Stomach (tissue), 9 donors: Measurements from ENCODE around the gene EYA2. TPM values are rescaled to one million over a fixed set of nuclear protein-coding genes. Genes with fewer than 3 reads are reported as not detected.

Source experiments
- DNase-seq, 2 donors: peaks; one replicate each; pipeline versions ENCODE4 v3.0.0 to v3.0.0-alpha.2; 2013 to 2019
- H3K27ac ChIP-seq, 5 donors: fragments of 200-600 bp in 4 of 5; sonication (generic) in 4 of 5; one replicate each; pipeline ENCODE4 v1.5.1; 2013 to 2019; ENCODE audit warnings: mild to moderate bottlenecking in 1 of 5, moderate library complexity in 1 of 5
- H3K27me3 ChIP-seq, 3 donors: fragments of 200-600 bp; sonication (generic); one replicate each; pipeline ENCODE4 v1.5.1; 2017 to 2019; ENCODE audit warnings: mixed run types in 1 of 3
- H3K36me3 ChIP-seq, 4 donors: fragments of 200-600 bp; sonication (generic); 1 replicate in 3 of 4; 2 replicates in 1 of 4; pipeline ENCODE4 v1.5.1; 2016 to 2019
- H3K4me1 ChIP-seq, 4 donors: fragments of 200-600 bp; sonication (generic); one replicate each; pipeline ENCODE4 v1.5.1; 2016 to 2019
- H3K4me3 ChIP-seq, 4 donors: fragments of 200-600 bp; sonication (generic) in 3 of 4; one replicate each; pipeline ENCODE4 v1.5.1; 2016 to 2019; ENCODE audit warnings: mild to moderate bottlenecking in 1 of 4
- H3K9me3 ChIP-seq, 4 donors: fragments of 200-600 bp; sonication (generic); one replicate each; pipeline ENCODE4 v1.5.1; 2016 to 2019
- EP300 ChIP-seq: sonication (generic); formaldehyde crosslinking; IDR thresholded peaks from one replicate; pipeline ENCODE4 v1.6.1; 2017; ENCODE audit warnings: antibody characterized with exemption
- POLR2A ChIP-seq, 4 donors: fragments of 450-650 bp; IDR thresholded peaks; one replicate each; pipeline ENCODE4 v1.6.1; 2016; ENCODE audit warnings: antibody characterized with exemption in 4 of 4, control low read depth in 2 of 4, mild to moderate bottlenecking in 1 of 4, moderate library complexity in 1 of 4
- POLR2AphosphoS5 ChIP-seq, 3 donors: sonication (generic); formaldehyde crosslinking; IDR thresholded peaks; one replicate each; pipeline ENCODE4 v1.6.1; 2016; ENCODE audit warnings: antibody characterized with exemption in 3 of 3
- WGBS, 5 donors: extraction: QIAGEN DNeasy Blood & Tissue Kit in 3 of 5; methylation state at CpG; one replicate each; pipeline versions ENCODE4 v1.1.5 to v1.1.7; 2013 to 2018; 5-methylcytosine and 5-hydroxymethylcytosine counted together
- intact Hi-C: fragments of 100-400 bp; cut with DNase I; formaldehyde crosslinking; loops from one replicate; pipeline ENCODE4 v1.15.1; 2023; ENCODE audit warnings: low total_unique reads
- polyA plus RNA-seq, 3 donors: library from polyadenylated mRNA; stranded (reverse); fragments of 200-250 nt; gene quantifications; one replicate each; pipeline ENCODE4 v1.2.3, GENCODE V29; 2013
- total RNA-seq, 5 donors: library from RNA; depleted of rRNA; stranded (reverse); fragments of >200 nt; gene quantifications; one replicate each; pipeline versions ENCODE4 v1.1.0 to v1.2.3, GENCODE V29; 2014 to 2016
- TF ChIP-seq, protein P1 (sequence below), 7 experiments: fragments of 450-650 bp in 4 of 7; fragments of 200-600 bp in 3 of 7; sonication (generic) in 3 of 7; IDR thresholded peaks; one replicate each; pipeline ENCODE4 v1.5.1; 2016 to 2019; ENCODE audit warnings: antibody characterized with exemption in 7 of 7, control low read depth in 2 of 7, mild to moderate bottlenecking in 1 of 7
- donor health status: healthy with polysubstance abuse.
- donor health status: Bipolar disorder and iron deficiency.
- donor health status: healthy.

The EYA2 gene
- total and polyA plus RNA-seq, 8 donors, result 1.8 to 86.2 (median 5.5) TPM

DNA sequence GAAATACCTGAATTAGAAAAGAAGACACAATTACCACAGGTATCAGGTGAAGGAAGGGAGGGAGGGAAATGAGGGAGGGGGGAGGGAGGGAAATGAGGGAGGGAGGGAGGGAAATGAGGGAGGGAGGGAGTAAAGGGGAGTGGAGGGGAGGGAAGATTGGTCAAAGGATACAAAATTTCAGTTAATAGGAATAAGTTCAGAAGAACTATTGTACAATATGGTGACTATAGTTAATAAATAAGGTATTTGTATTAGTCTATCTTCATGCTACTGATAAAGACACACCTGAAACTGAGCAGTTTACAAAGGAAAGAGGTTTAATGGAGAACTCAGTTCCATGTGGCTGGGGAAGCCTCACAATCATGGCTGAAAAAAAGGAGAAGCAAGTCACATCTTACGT, 185.7 kb downstream of the EYA2 start:
- intact Hi-C loops, result no loop called here

DNA sequence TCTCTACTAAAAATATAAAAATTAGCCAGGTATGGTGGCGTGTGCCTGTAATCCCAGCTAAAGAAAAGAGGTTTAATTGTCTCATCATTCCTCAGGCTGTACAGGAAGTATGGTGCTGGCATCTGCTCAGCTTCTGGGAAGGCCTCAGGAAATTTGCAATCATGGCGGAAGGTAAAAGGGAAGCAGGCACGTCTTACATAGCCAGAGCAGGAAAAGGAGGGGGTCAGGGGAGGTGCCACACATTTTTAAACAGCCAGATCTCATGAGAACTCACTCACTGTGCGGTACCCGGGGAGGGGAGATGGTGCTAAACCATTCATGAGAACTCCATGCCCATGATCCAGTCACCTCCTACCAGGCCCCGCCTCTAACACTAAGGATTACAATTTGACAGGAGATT, 191.7 kb downstream of the EYA2 start:
- intact Hi-C loops, result no loop called here
- no peaks in the 10 kb centered on the region for H3K27me3 ChIP-seq
- H3K9me3 ChIP-seq, result no peaks in the 10 kb centered on the region
- H3K36me3 ChIP-seq, result no peaks in the 10 kb centered on the region
- TF ChIP-seq POLR2A (IDR thresholded peaks at IDR 0.05) (no peak), EP300 (no peak), POLR2AphosphoS5 (IDR thresholded peaks at IDR 0.05) (no peak)
- TF ChIP-seq, protein P1, sequence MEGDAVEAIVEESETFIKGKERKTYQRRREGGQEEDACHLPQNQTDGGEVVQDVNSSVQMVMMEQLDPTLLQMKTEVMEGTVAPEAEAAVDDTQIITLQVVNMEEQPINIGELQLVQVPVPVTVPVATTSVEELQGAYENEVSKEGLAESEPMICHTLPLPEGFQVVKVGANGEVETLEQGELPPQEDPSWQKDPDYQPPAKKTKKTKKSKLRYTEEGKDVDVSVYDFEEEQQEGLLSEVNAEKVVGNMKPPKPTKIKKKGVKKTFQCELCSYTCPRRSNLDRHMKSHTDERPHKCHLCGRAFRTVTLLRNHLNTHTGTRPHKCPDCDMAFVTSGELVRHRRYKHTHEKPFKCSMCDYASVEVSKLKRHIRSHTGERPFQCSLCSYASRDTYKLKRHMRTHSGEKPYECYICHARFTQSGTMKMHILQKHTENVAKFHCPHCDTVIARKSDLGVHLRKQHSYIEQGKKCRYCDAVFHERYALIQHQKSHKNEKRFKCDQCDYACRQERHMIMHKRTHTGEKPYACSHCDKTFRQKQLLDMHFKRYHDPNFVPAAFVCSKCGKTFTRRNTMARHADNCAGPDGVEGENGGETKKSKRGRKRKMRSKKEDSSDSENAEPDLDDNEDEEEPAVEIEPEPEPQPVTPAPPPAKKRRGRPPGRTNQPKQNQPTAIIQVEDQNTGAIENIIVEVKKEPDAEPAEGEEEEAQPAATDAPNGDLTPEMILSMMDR (IDR thresholded peaks at IDR 0.05), result no peak
- DNase-seq, result no peak
- WGBS, 5 donors, result 67 to 78% (median 72%) methylated on average over 6 of the region's 6 CpGs
- no peak overlapping the region for H3K27ac ChIP-seq
- H3K4me1 ChIP-seq, result no peaks in the 10 kb centered on the region
- H3K4me3 ChIP-seq, result no peak overlapping the region

More for the DNA sequence above, 185.7 kb downstream of the EYA2 start:
- Histone ChIP-seq H3K4me3 (peak overlapping the region in 1 of 4 donors; percentile 5), H3K27me3 (no peaks in the 10 kb centered on the region), H3K9me3 (peaks cover 0 to 13% (median 9%) of the 10 kb centered on the region in 4 donors), H3K27ac (peak overlapping the region; percentile 31 to 76 (median 65)), H3K4me1 (peaks cover 0 to 9% (median 0%) of the 10 kb centered on the region in 4 donors), H3K36me3 (peaks cover 0 to 3% (median 0%) of the 10 kb centered on the region in 4 donors)
- TF ChIP-seq, protein P1 (IDR thresholded peaks at IDR 0.05), result no peak
- TF ChIP-seq POLR2A (IDR thresholded peaks at IDR 0.05) (no peak), POLR2AphosphoS5 (IDR thresholded peaks at IDR 0.05) (no peak), EP300 (no peak)
- 31 to 61% (median 50%) methylated on average over 1 of the region's 1 CpG for whole genome bisulfite sequencing, 5 donors
- no peak for DNase-seq

DNA sequence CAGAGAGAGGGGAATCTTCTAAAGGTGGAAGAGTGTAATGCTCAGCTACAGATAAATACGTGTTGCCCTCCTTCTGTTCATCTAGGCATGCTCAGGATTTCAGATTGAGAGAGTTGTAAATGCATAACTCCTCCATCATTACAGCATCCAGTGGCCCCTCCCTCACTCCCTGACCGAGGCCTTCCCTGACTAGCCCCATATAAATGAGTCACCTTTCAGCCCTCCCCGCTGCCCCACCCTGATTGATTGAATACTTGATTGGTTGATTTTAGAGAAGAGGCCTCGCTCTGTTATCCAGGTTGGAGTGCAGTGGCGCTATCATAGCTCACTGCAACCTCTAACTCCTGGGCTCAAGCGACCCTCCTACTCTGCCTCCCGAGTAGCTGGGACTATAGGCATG, 193.7 kb downstream of the EYA2 start:
- Histone ChIP-seq H3K27ac (no peak overlapping the region), H3K36me3 (peaks cover 0 to 5% (median 2%) of the 10 kb centered on the region in 4 donors), H3K4me1 (no peaks in the 10 kb centered on the region), H3K4me3 (no peak overlapping the region), H3K27me3 (peaks cover 0 to 2% (median 0%) of the 10 kb centered on the region in 3 donors), H3K9me3 (no peaks in the 10 kb centered on the region)
- TF ChIP-seq, protein P1 (IDR thresholded peaks at IDR 0.05), result no peak
- TF ChIP-seq POLR2A (IDR thresholded peaks at IDR 0.05) (no peak), POLR2AphosphoS5 (IDR thresholded peaks at IDR 0.05) (no peak), EP300 (no peak)
- WGBS, 5 donors, result 78 to 91% (median 88%) methylated on average over 7 of the region's 7 CpGs
- intact Hi-C loops, result no loop called here
- DNase-seq, result no peak

DNA sequence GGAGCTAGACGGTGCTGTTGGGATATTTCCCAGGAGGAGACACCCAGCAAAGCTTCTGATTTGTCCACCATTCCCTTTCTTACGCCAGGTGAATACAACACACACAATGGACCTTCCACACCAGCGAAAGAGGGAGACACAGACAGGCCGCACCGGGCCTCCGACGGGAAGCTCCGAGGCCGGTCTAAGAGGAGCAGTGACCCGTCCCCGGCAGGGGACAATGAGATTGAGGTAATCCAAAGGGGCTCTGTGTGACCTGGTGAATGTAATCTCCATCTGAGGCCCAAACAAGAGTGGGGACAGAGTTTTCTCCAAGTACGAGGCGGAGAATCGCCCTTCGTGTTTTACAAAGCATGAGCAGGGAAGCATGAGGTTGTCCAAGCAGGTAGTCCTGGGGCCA, 194.5 kb downstream of the EYA2 start:
- Histone ChIP-seq H3K27me3 (peaks cover 0 to 3% (median 0%) of the 10 kb centered on the region in 3 donors), H3K9me3 (no peaks in the 10 kb centered on the region), H3K4me1 (no peaks in the 10 kb centered on the region), H3K27ac (no peak overlapping the region), H3K36me3 (peaks cover 0 to 7% (median 3%) of the 10 kb centered on the region in 4 donors), H3K4me3 (no peak overlapping the region)
- intact Hi-C loops, result no loop called here
- WGBS, 5 donors, result 92 to 96% (median 95%) methylated on average over 15 of the region's 15 CpGs
- TF ChIP-seq EP300 (no peak), POLR2A (IDR thresholded peaks at IDR 0.05) (no peak), POLR2AphosphoS5 (IDR thresholded peaks at IDR 0.05) (no peak)
- TF ChIP-seq, protein P1 (IDR thresholded peaks at IDR 0.05), result no peak
- DNase-seq, result no peak
